ENCODE data around the gene TSBP1.

The TSBP1 gene

GRCh38 chr6:32411566-32412327 is 40.0 kb upstream of the TSBP1 start:
- Histone ChIP-seq H3K36me3 (ENCODE audit: insufficient read depth) (no peaks in the 10 kb centered on the region), H3K27me3 (ENCODE audit: insufficient read depth, low read depth) (peaks cover 5% of the 10 kb centered on the region), H3K79me2 (ENCODE audit: insufficient read depth, low read depth) (no peaks in the 10 kb centered on the region), H3K4me2 (no peak overlapping the region), H3K4me1 (ENCODE audit: low read depth, poor library complexity, severe bottlenecking) (peaks cover 10% of the 10 kb centered on the region), H2AFZ (ENCODE audit: low read depth) (no peak overlapping the region), H4K20me1 (ENCODE audit: insufficient read depth) (no peaks in the 10 kb centered on the region), H3K27ac (no peak overlapping the region), H3K9ac (no peak overlapping the region), H3K4me3 (IDR thresholded peaks at IDR 0.05; ENCODE audit: insufficient read depth, low read depth, low read length) (no peak overlapping the region)
- TF ChIP-seq, protein P1, sequence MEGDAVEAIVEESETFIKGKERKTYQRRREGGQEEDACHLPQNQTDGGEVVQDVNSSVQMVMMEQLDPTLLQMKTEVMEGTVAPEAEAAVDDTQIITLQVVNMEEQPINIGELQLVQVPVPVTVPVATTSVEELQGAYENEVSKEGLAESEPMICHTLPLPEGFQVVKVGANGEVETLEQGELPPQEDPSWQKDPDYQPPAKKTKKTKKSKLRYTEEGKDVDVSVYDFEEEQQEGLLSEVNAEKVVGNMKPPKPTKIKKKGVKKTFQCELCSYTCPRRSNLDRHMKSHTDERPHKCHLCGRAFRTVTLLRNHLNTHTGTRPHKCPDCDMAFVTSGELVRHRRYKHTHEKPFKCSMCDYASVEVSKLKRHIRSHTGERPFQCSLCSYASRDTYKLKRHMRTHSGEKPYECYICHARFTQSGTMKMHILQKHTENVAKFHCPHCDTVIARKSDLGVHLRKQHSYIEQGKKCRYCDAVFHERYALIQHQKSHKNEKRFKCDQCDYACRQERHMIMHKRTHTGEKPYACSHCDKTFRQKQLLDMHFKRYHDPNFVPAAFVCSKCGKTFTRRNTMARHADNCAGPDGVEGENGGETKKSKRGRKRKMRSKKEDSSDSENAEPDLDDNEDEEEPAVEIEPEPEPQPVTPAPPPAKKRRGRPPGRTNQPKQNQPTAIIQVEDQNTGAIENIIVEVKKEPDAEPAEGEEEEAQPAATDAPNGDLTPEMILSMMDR (conservative IDR thresholded peaks at IDR 0.05; ENCODE audit: low read depth, low read length) = no peak

DNA sequence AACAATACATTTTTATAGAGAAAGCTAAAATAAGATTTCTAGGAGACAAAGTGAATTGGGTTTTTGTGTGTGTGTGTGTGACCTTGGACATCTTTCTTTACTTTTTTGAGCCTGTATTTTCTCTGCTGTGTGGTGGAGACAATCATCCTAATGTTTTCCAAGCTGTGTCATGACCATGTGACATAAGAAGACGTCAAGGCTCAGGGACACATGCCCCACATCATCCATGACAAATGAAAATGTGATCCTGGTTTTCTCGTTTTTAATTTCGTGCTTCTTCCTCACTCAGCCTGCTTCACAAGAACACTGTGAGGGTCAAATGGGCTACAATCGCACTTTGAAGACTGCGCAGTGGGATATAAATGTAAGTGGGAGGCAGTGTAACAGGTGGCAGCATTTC is 39.2 kb upstream of the TSBP1 start:
- no peaks in the 10 kb centered on the region for H4K20me1 ChIP-seq (ENCODE audit: insufficient read depth)
- peaks cover 5% of the 10 kb centered on the region for H3K27me3 ChIP-seq (ENCODE audit: insufficient read depth, low read depth)
- no peak overlapping the region for H3K9ac ChIP-seq
- H3K36me3 ChIP-seq (ENCODE audit: insufficient read depth) = no peaks in the 10 kb centered on the region
- TF ChIP-seq, protein P1 (conservative IDR thresholded peaks at IDR 0.05; ENCODE audit: low read depth, low read length) = no peak
- H3K79me2 ChIP-seq (ENCODE audit: insufficient read depth, low read depth) = no peaks in the 10 kb centered on the region
- peaks cover 10% of the 10 kb centered on the region for H3K4me1 ChIP-seq (ENCODE audit: low read depth, poor library complexity, severe bottlenecking)
- H2AFZ ChIP-seq (ENCODE audit: low read depth) = no peak overlapping the region
- H3K4me3 ChIP-seq (IDR thresholded peaks at IDR 0.05; ENCODE audit: insufficient read depth, low read depth, low read length) = no peak overlapping the region
- no peak overlapping the region for H3K4me2 ChIP-seq
- no peak overlapping the region for H3K27ac ChIP-seq

- H3K27me3 ChIP-seq (ENCODE audit: insufficient read depth, low read depth) = no peaks in the 10 kb centered on the region
- TF ChIP-seq, protein P1 (conservative IDR thresholded peaks at IDR 0.05; ENCODE audit: low read depth, low read length) = no peak
These were observed 35.2 kb upstream of the TSBP1 start, which contains the start of gene BTNL2 for GRCh38 chr6:32406857-32407256. Gene BTNL2 (minus strand): TSS chr6:32407181. CDS start chr6:32407123, 58 bp downstream.

DNA sequence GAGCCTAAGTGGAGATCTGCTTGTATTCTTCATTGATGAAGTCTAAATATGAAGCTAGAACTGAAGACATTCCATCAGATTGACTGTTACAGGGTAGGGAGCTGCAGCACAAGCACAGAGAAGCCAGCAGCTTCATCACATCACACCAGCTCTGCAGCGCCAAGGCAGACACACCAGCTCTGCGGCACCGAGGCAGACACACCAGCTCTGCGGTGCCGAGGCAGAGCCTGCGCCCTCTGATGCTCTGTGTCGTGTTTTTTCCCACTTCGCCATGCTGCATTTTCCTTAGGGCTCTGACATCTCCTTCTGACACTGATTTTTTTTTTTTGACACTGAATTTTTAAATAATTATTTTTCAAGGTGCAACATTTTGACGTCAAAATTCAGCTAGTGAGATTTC is 34.5 kb upstream of the TSBP1 start:
- H3K27me3 ChIP-seq (ENCODE audit: insufficient read depth, low read depth) = no peaks in the 10 kb centered on the region
- no peaks in the 10 kb centered on the region for H4K20me1 ChIP-seq (ENCODE audit: insufficient read depth)

More at GRCh38 chr6:32406857-32407256, 35.2 kb upstream of the TSBP1 start, which contains the start of gene BTNL2:
- H3K4me1 ChIP-seq (ENCODE audit: low read depth, poor library complexity, severe bottlenecking) = no peaks in the 10 kb centered on the region
- no peak within 1 kb of the TSS for H3K27ac ChIP-seq
- H2AFZ ChIP-seq (ENCODE audit: low read depth) = no peak within 1 kb of the TSS
- H4K20me1 ChIP-seq (ENCODE audit: insufficient read depth) = no peaks in the 10 kb centered on the region
- H3K4me2 ChIP-seq = no peak within 1 kb of the TSS
- H3K79me2 ChIP-seq (ENCODE audit: insufficient read depth, low read depth) = no peaks in the 10 kb centered on the region
- H3K36me3 ChIP-seq (ENCODE audit: insufficient read depth) = no peaks in the 10 kb centered on the region
- no peak within 1 kb of the TSS for H3K9ac ChIP-seq
- no peak within 1 kb of the TSS for H3K4me3 ChIP-seq (IDR thresholded peaks at IDR 0.05; ENCODE audit: insufficient read depth, low read depth, low read length)

More for the DNA sequence above, 34.5 kb upstream of the TSBP1 start:
- Histone ChIP-seq H3K36me3 (ENCODE audit: insufficient read depth) (no peaks in the 10 kb centered on the region), H3K9ac (no peak overlapping the region), H3K79me2 (ENCODE audit: insufficient read depth, low read depth) (no peaks in the 10 kb centered on the region), H3K4me3 (IDR thresholded peaks at IDR 0.05; ENCODE audit: insufficient read depth, low read depth, low read length) (no peak overlapping the region), H3K4me2 (no peak overlapping the region), H2AFZ (ENCODE audit: low read depth) (no peak overlapping the region), H3K4me1 (ENCODE audit: low read depth, poor library complexity, severe bottlenecking) (no peaks in the 10 kb centered on the region), H3K27ac (no peak overlapping the region)
- TF ChIP-seq, protein P1 (conservative IDR thresholded peaks at IDR 0.05; ENCODE audit: low read depth, low read length) = no peak
